ENCODE data around the gene BHMT2. TPM values are rescaled to one million over a fixed set of nuclear protein-coding genes. Genes with fewer than 3 reads are reported as not detected.

BHMT2 gene
- total RNA-seq (not detected), polyA plus RNA-seq (not detected)

- ChIA-PET POLR2A (no interaction called here), CTCF (interaction anchor here (0.9 kb wide), 1 partner anchor 10 kb away, joined by 3 read pairs; no protein-coding TSS in a partner anchor)
- Mint-ChIP-seq H3K36me3 (no peaks in the 10 kb centered on the region), H3K4me3 (no peak within 1 kb of the TSS), H3K27me3 (peaks cover 26 to 56% of the 10 kb centered on the region in 2 donors), H3K27ac (no peak within 1 kb of the TSS), H3K4me1 (no peaks in the 10 kb centered on the region), H3K9me3 (no peaks in the 10 kb centered on the region)
- Histone ChIP-seq H3K27me3 (ENCODE audit: insufficient read depth, low read length, poor library complexity, severe bottlenecking) (peaks cover 11% of the 10 kb centered on the region), H3K4me3 (ENCODE audit: low read length) (no peak within 1 kb of the TSS), H3K36me3 (ENCODE audit: insufficient read depth, low read length) (no peaks in the 10 kb centered on the region), H3K4me1 (ENCODE audit: insufficient read depth, low read length) (no peaks in the 10 kb centered on the region), H3K9me3 (ENCODE audit: low read length) (no peaks in the 10 kb centered on the region), H3K27ac (ENCODE audit: low read depth, low read length) (no peak within 1 kb of the TSS)
- DNase-seq = no peak
Observed at GRCh38 chr5:79069488-79070349, at the start of gene BHMT2, which contains the start of gene DMGDH. BHMT2 (plus strand) TSS chr5:79069767; CDS start chr5:79069783, 16 bp downstream. DMGDH (minus strand) TSS chr5:79069674; CDS start chr5:79069620, 54 bp downstream.

DNA sequence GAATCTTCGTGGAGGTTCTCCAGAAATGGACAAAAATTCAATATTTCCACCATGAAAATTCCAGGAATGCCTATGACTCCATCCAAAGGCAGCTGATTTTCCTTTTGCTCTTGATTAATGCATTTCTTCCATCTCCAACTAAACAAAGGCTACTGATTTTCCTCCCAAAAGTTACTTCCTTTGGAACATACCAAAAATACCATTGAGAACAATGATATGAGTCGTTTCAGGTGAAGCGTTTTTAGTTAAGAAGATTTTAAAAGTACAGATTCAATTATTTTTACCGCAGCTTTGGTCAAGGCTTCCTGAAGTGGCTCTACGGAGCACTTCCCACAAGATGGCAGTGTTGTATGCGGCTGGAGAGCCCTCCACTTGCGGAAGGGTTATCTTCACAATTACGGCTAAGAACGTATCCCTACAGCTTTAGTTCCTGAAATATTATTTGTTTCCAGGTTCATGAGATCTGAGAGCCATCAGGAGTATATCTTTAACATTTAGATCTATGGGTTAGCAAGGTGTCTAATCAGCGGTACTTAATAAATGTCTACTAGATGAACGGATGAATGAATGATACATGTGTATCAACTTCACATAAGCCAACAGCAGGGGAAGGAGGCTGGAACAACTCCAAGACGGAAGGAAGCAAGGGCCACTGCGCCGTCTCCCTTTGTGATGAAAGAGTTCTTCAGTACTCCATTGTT is 48.6 kb upstream of the BHMT2 start:
- Mint-ChIP-seq H3K4me1 (peaks cover 12 to 13% (median 12%) of the 10 kb centered on the region in 3 donors), H3K27ac (peak overlapping the region in 1 of 8 donors; percentile 63), H3K4me3 (no peak overlapping the region), H3K36me3 (no peaks in the 10 kb centered on the region), H3K27me3 (peaks cover 26 to 80% of the 10 kb centered on the region in 2 donors), H3K9me3 (no peaks in the 10 kb centered on the region)
- H3K36me3 ChIP-seq (ENCODE audit: insufficient read depth, low read length) = no peaks in the 10 kb centered on the region
- H3K4me3 ChIP-seq (ENCODE audit: low read length) = no peak overlapping the region
- no peaks in the 10 kb centered on the region for H3K4me1 ChIP-seq (ENCODE audit: insufficient read depth, low read length)
- no peak overlapping the region for H3K27ac ChIP-seq (ENCODE audit: low read depth, low read length)
- ChIA-PET CTCF (interaction anchor here (0.6 to 1.6 kb wide), 8 partner anchors 8 to 112 kb away, joined by 3 to 7 read pairs (median 4); no protein-coding TSS in a partner anchor), POLR2A (no interaction called here)
- H3K27me3 ChIP-seq (ENCODE audit: insufficient read depth, low read length, poor library complexity, severe bottlenecking) = peaks cover 13% of the 10 kb centered on the region
- peak in 3 of 5 donors; percentile 5 to 55 (median 13) for DNase-seq
- H3K9me3 ChIP-seq (ENCODE audit: low read length) = no peaks in the 10 kb centered on the region

GRCh38 chr5:79021753-79022152 is 47.8 kb upstream of the BHMT2 start:
- Mint-ChIP-seq H3K4me1 (peaks cover 12 to 13% (median 12%) of the 10 kb centered on the region in 3 donors), H3K27ac (no peak overlapping the region), H3K4me3 (no peak overlapping the region), H3K36me3 (no peaks in the 10 kb centered on the region), H3K27me3 (peaks cover 24 to 83% of the 10 kb centered on the region in 2 donors), H3K9me3 (no peaks in the 10 kb centered on the region)
- Histone ChIP-seq H3K27me3 (ENCODE audit: insufficient read depth, low read length, poor library complexity, severe bottlenecking) (peaks cover 13% of the 10 kb centered on the region), H3K4me1 (ENCODE audit: insufficient read depth, low read length) (no peaks in the 10 kb centered on the region), H3K36me3 (ENCODE audit: insufficient read depth, low read length) (no peaks in the 10 kb centered on the region), H3K4me3 (ENCODE audit: low read length) (no peak overlapping the region), H3K9me3 (ENCODE audit: low read length) (no peaks in the 10 kb centered on the region), H3K27ac (ENCODE audit: low read depth, low read length) (no peak overlapping the region)
- POLR2A ChIA-PET = no interaction called here
- CTCF ChIA-PET = interaction anchor here (1.3 to 1.6 kb wide), 5 partner anchors 11 to 443 kb away, joined by 3 to 7 read pairs (median 4); no protein-coding TSS in a partner anchor
- no peak for DNase-seq

GRCh38 chr5:79022771-79023170 is 46.8 kb upstream of the BHMT2 start:
- no peak for DNase-seq
- H3K27me3 Mint-ChIP-seq = peaks cover 21 to 85% of the 10 kb centered on the region in 2 donors
- POLR2A ChIA-PET = no interaction called here
- Histone ChIP-seq H3K27ac (ENCODE audit: low read depth, low read length) (no peak overlapping the region), H3K36me3 (ENCODE audit: insufficient read depth, low read length) (no peaks in the 10 kb centered on the region), H3K4me1 (ENCODE audit: insufficient read depth, low read length) (no peaks in the 10 kb centered on the region), H3K9me3 (ENCODE audit: low read length) (no peaks in the 10 kb centered on the region), H3K4me3 (ENCODE audit: low read length) (no peak overlapping the region), H3K27me3 (ENCODE audit: insufficient read depth, low read length, poor library complexity, severe bottlenecking) (peaks cover 13% of the 10 kb centered on the region)
- no peak overlapping the region for H3K27ac Mint-ChIP-seq
- no peaks in the 10 kb centered on the region for H3K9me3 Mint-ChIP-seq
- CTCF ChIA-PET = interaction anchor here (1.6 kb wide), 1 partner anchor 442 kb away, joined by 7 read pairs; no protein-coding TSS in a partner anchor
- peaks cover 12 to 13% (median 12%) of the 10 kb centered on the region in 3 donors for H3K4me1 Mint-ChIP-seq
- no peaks in the 10 kb centered on the region for H3K36me3 Mint-ChIP-seq
- H3K4me3 Mint-ChIP-seq = no peak overlapping the region

DNA sequence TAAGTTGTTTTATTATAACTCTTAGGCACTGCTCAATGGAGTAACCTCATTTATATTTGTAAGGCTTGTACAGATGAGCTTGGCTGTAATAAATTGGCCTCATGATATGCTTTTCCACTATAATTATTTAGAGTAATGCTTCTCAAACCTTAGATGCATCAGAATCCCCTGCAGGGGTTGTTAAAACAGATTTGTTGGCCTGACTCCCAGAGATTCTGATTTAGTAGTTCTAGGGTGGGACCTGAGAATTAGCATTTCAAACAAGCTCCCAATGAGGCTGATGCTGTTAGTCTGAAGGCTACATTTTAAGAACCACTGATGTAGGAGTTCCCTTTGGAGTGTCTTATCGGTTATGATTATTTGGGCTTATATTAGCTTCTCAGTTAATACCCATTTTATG is 46.2 kb upstream of the BHMT2 start:
- Mint-ChIP-seq H3K27ac (no peak overlapping the region), H3K4me3 (no peak overlapping the region), H3K9me3 (no peaks in the 10 kb centered on the region), H3K36me3 (no peaks in the 10 kb centered on the region), H3K4me1 (peaks cover 12 to 13% (median 12%) of the 10 kb centered on the region in 3 donors), H3K27me3 (peaks cover 19 to 82% of the 10 kb centered on the region in 2 donors)
- H3K27ac ChIP-seq (ENCODE audit: low read depth, low read length) = no peak overlapping the region
- ChIA-PET POLR2A (no interaction called here), CTCF (no interaction called here)
- H3K27me3 ChIP-seq (ENCODE audit: insufficient read depth, low read length, poor library complexity, severe bottlenecking) = peaks cover 13% of the 10 kb centered on the region
- DNase-seq = no peak
- H3K36me3 ChIP-seq (ENCODE audit: insufficient read depth, low read length) = no peaks in the 10 kb centered on the region
- H3K4me1 ChIP-seq (ENCODE audit: insufficient read depth, low read length) = no peaks in the 10 kb centered on the region
- no peaks in the 10 kb centered on the region for H3K9me3 ChIP-seq (ENCODE audit: low read length)
- H3K4me3 ChIP-seq (ENCODE audit: low read length) = no peak overlapping the region

DNA sequence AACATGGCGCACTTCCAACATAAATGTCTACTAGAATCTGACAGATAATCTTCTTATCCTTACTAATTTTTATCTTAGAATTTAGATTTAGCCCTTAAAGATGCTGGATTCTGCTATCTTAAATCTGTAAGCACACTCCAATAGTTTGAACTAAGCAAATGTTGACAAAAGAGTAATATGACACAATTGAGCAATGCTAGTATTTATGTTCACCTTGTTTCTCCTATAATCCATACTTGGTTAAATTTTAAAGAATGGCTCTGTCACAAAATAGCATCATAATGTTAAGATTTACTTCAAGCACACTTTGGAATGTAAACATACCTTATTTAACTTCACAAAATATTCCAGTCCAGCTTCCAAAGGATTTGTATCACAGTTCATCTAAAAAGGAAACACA is 45.6 kb upstream of the BHMT2 start:
- Mint-ChIP-seq H3K36me3 (no peaks in the 10 kb centered on the region), H3K4me3 (no peak overlapping the region), H3K4me1 (peaks cover 12 to 13% (median 12%) of the 10 kb centered on the region in 3 donors), H3K27ac (no peak overlapping the region), H3K9me3 (no peaks in the 10 kb centered on the region), H3K27me3 (peaks cover 17 to 80% of the 10 kb centered on the region in 2 donors)
- ChIA-PET POLR2A (no interaction called here), CTCF (interaction anchor here (0.9 to 2.8 kb wide), 5 partner anchors 14 to 445 kb away, joined by 3 to 20 read pairs (median 4); no protein-coding TSS in a partner anchor)
- Histone ChIP-seq H3K27me3 (ENCODE audit: insufficient read depth, low read length, poor library complexity, severe bottlenecking) (peaks cover 13% of the 10 kb centered on the region), H3K9me3 (ENCODE audit: low read length) (no peaks in the 10 kb centered on the region), H3K4me3 (ENCODE audit: low read length) (no peak overlapping the region), H3K36me3 (ENCODE audit: insufficient read depth, low read length) (no peaks in the 10 kb centered on the region), H3K27ac (ENCODE audit: low read depth, low read length) (no peak overlapping the region), H3K4me1 (ENCODE audit: insufficient read depth, low read length) (no peaks in the 10 kb centered on the region)
- DNase-seq = no peak

DNA sequence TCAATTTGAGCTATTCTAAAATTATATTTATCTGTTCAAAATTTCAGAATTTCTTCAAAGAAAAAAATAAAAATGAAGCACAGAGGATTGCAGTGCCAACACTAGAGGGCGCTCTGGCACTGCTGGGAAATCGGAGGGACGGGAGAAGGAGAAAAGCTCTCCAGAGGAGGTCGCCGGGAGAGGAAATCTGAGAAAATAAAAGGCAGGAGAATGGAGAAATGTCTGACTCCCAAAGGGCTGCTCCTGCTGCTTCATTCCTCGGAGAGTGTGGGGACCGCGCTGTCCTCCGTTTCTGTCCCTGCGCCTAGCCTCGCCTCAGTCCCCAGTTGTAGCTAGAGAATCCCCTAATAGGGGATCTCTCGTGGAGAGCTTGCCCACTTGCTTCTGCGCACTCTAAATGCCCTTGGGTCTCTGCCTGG is 44.5 kb upstream of the BHMT2 start:
- no peak overlapping the region for H3K4me3 ChIP-seq (ENCODE audit: low read length)
- H3K9me3 ChIP-seq (ENCODE audit: low read length) = no peaks in the 10 kb centered on the region
- POLR2A ChIA-PET = no interaction called here
- peaks cover 13% of the 10 kb centered on the region for H3K27me3 ChIP-seq (ENCODE audit: insufficient read depth, low read length, poor library complexity, severe bottlenecking)
- H3K4me3 Mint-ChIP-seq = peak overlapping the region in 5 of 7 donors; percentile 47 to 83 (median 65)
- no peak overlapping the region for H3K27ac ChIP-seq (ENCODE audit: low read depth, low read length)
- H3K27me3 Mint-ChIP-seq = peaks cover 12 to 70% of the 10 kb centered on the region in 2 donors
- DNase-seq = peak; percentile 16 to 53 (median 30)
- no peaks in the 10 kb centered on the region for H3K9me3 Mint-ChIP-seq
- H3K4me1 ChIP-seq (ENCODE audit: insufficient read depth, low read length) = no peaks in the 10 kb centered on the region
- no peaks in the 10 kb centered on the region for H3K36me3 ChIP-seq (ENCODE audit: insufficient read depth, low read length)
- CTCF ChIA-PET = interaction anchor here (0.7 to 2.8 kb wide), 22 partner anchors 9 to 444 kb away, joined by 3 to 20 read pairs (median 4); partner anchors contain the start of gene ARSB
- no peak overlapping the region for H3K27ac Mint-ChIP-seq
- peaks cover 12 to 13% (median 12%) of the 10 kb centered on the region in 3 donors for H3K4me1 Mint-ChIP-seq
- no peaks in the 10 kb centered on the region for H3K36me3 Mint-ChIP-seq
